Neutrophil (primary cell): ENCODE measurements around the gene AKAP5.

Source experiments
- H3K27ac ChIP-seq: fragments of 200-600 bp; sonication (generic); 2 replicates; pipeline ENCODE4 v1.5.1; 2016; ENCODE audit warnings: mild to moderate bottlenecking, moderate library complexity
- H3K27me3 ChIP-seq: fragments of 200-600 bp; sonication (generic); 2 replicates; pipeline ENCODE4 v1.6.0; 2016; ENCODE audit warnings: mild to moderate bottlenecking
- H3K36me3 ChIP-seq: fragments of 200-600 bp; sonication (generic); 2 replicates; pipeline ENCODE4 v1.5.1; 2017
- H3K4me1 ChIP-seq, 2 experiments: fragments of 200-600 bp in 1 of 2; sonication (generic) in 1 of 2; 1 replicate in 1 of 2; 2 replicates in 1 of 2; pipeline versions ENCODE4 v1.5.1 to v1.6.1; 2013 to 2016; ENCODE audit warnings: low read depth in 1 of 2, low read length in 1 of 2, mild to moderate bottlenecking in 1 of 2, moderate library complexity in 1 of 2; ENCODE audit not compliant: control insufficient read depth in 1 of 2, insufficient read depth in 1 of 2
- H3K4me3 ChIP-seq, 2 experiments: fragments of 200-600 bp in 1 of 2; sonication (generic) in 1 of 2; 1 replicate in 1 of 2; 2 replicates in 1 of 2; pipeline ENCODE4 v1.5.1; 2013 to 2016; ENCODE audit warnings: low read depth in 1 of 2, low read length in 1 of 2, mild to moderate bottlenecking in 1 of 2, moderate library complexity in 1 of 2
- H3K9me3 ChIP-seq: fragments of 200-600 bp; sonication (generic); 2 replicates; pipeline ENCODE4 v1.5.1; 2016
- CTCF ChIP-seq: fragments of 200-600 bp; sonication (generic); IDR thresholded peaks from 2 replicates; pipeline ENCODE4 v1.5.1; 2016; ENCODE audit warnings: antibody characterized with exemption

Gene AKAP5

GRCh38 chr14:64467566-64467965, 2.3 kb downstream of the AKAP5 start:
- Histone ChIP-seq H3K27ac (no peak overlapping the region), H3K27me3 (peaks cover 87% of the 10 kb centered on the region), H3K36me3 (no peaks in the 10 kb centered on the region), H3K9me3 (no peaks in the 10 kb centered on the region), H3K4me1 (peaks cover 23 to 29% of the 10 kb centered on the region in 2 experiments), H3K4me3 (no peak overlapping the region)
- TF ChIP-seq CTCF: no peak

GRCh38 chr14:64468451-64468850, 3.2 kb downstream of the AKAP5 start:
- H3K4me1 ChIP-seq: peaks cover 23 to 29% of the 10 kb centered on the region in 2 experiments
- H3K36me3 ChIP-seq: no peaks in the 10 kb centered on the region
- H3K9me3 ChIP-seq: no peaks in the 10 kb centered on the region
- H3K4me3 ChIP-seq: no peak overlapping the region
- peaks cover 82% of the 10 kb centered on the region for H3K27me3 ChIP-seq
- TF ChIP-seq CTCF: no peak
- no peak overlapping the region for H3K27ac ChIP-seq

GRCh38 chr14:64474041-64474440, 8.7 kb downstream of the AKAP5 start:
- Histone ChIP-seq H3K27ac (no peak overlapping the region), H3K9me3 (no peaks in the 10 kb centered on the region), H3K36me3 (no peaks in the 10 kb centered on the region), H3K4me3 (no peak overlapping the region), H3K27me3 (peaks cover 32% of the 10 kb centered on the region), H3K4me1 (no peaks in the 10 kb centered on the region)
- TF ChIP-seq CTCF: no peak

GRCh38 chr14:64474698-64475097, 9.4 kb downstream of the AKAP5 start:
- no peaks in the 10 kb centered on the region for H3K36me3 ChIP-seq
- H3K9me3 ChIP-seq: no peaks in the 10 kb centered on the region
- no peak overlapping the region for H3K27ac ChIP-seq
- H3K4me3 ChIP-seq: no peak overlapping the region
- H3K27me3 ChIP-seq: peaks cover 26% of the 10 kb centered on the region
- no peaks in the 10 kb centered on the region for H3K4me1 ChIP-seq
- TF ChIP-seq CTCF: no peak

- no peak for TF ChIP-seq CTCF
- no peaks in the 10 kb centered on the region for H3K4me1 ChIP-seq
- H3K27me3 ChIP-seq: peaks cover 19% of the 10 kb centered on the region
- H3K9me3 ChIP-seq: no peaks in the 10 kb centered on the region
- H3K27ac ChIP-seq: no peak overlapping the region
- H3K36me3 ChIP-seq: no peaks in the 10 kb centered on the region
- H3K4me3 ChIP-seq: no peak overlapping the region
These were observed 10.4 kb downstream of the AKAP5 start for GRCh38 chr14:64475585-64476273.
